ENCODE results near the gene FOXN1.

The FOXN1 gene

DNA sequence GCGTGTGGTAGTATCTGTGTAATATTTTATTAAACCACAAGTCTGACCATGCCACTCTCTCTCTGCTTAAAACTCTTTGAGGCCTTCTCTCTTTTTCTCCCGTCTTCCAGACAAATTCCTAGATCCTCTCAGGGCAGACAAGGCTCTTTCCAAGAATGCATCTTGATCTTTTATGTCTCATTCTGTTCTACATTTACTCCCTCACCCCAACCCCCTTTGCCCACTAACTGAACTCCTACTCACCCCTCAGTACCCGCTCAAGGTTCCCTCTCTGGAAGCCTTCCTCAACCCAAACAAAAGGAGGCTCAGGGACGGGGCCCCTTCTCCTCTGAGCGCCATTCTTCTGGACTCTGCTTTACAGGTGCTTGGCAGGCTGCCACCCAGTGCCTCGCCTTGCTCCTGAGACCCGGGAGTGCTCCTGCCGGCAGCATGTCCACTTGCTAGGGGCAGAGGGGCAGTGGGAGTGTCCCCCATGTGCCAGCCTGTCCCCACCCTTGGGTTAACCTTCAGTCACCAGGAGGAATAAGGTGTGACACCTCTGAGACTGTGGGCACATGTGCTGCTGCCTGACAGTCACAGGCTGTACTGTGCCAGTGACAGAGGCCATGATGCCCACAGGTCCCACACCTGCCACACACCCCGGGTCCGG, 23.5 kb upstream of the FOXN1 start:
- Histone ChIP-seq H3K9me3 (ENCODE audit: severe bottlenecking) (peaks cover 2% of the 10 kb centered on the region), H3K36me3 (no peaks in the 10 kb centered on the region), H3K4me3 (ENCODE audit: low read depth, low read length) (no peak overlapping the region), H3K27me3 (ENCODE audit: insufficient read depth, low read depth, severe bottlenecking) (no peaks in the 10 kb centered on the region), H3K27ac (no peak overlapping the region)
- TF ChIP-seq, protein P1, sequence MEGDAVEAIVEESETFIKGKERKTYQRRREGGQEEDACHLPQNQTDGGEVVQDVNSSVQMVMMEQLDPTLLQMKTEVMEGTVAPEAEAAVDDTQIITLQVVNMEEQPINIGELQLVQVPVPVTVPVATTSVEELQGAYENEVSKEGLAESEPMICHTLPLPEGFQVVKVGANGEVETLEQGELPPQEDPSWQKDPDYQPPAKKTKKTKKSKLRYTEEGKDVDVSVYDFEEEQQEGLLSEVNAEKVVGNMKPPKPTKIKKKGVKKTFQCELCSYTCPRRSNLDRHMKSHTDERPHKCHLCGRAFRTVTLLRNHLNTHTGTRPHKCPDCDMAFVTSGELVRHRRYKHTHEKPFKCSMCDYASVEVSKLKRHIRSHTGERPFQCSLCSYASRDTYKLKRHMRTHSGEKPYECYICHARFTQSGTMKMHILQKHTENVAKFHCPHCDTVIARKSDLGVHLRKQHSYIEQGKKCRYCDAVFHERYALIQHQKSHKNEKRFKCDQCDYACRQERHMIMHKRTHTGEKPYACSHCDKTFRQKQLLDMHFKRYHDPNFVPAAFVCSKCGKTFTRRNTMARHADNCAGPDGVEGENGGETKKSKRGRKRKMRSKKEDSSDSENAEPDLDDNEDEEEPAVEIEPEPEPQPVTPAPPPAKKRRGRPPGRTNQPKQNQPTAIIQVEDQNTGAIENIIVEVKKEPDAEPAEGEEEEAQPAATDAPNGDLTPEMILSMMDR (IDR thresholded peaks at IDR 0.05; ENCODE audit: low read depth, low read length), result no peak
- DNase-seq, result no peak

DNA sequence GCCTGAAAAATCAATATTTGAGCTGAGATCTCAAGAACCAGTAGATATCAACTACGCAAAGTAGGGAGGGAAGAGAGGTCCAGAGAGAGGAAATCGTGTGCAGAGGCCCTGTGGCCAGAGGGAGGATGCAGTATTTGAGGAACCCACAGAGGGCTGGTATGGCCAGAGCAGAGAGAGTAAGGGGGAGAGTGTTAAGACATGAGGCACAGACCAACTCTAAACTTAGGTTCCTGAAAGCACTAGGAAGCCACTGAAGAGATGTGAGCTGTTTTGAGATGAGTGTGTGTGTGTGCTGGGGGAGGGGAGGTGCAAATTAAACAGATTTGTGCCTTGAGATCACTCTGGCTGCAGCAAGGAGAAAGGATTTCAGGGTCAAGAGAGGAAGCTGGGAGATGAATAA, 21.9 kb upstream of the FOXN1 start:
- Histone ChIP-seq H3K9me3 (ENCODE audit: severe bottlenecking) (no peaks in the 10 kb centered on the region), H3K27ac (no peak overlapping the region), H3K27me3 (ENCODE audit: insufficient read depth, low read depth, severe bottlenecking) (no peaks in the 10 kb centered on the region), H3K36me3 (no peaks in the 10 kb centered on the region), H3K4me3 (ENCODE audit: low read depth, low read length) (no peak overlapping the region)
- no peak for DNase-seq
- TF ChIP-seq, protein P1 (IDR thresholded peaks at IDR 0.05; ENCODE audit: low read depth, low read length), result no peak

DNA sequence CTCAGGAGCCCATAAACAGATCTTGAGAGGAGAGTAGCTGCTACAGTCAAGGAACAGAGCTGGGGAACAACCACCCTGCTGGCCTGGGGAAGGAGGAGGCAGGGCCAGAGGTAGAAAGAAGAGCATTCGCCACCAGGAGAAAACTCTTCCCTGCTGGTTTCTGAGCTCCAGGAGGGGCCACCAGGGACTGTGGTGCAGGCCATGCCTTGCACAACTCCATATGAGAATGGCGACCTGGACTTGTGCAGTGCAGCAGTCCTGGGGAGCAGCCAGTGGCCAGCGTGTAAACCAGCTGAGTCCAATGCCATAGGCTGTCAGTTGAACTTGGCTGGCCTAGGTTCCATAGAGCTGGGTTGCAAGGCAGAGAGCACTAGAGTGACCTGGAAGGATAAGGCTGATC, 21.1 kb upstream of the FOXN1 start:
- H3K4me3 ChIP-seq (ENCODE audit: low read depth, low read length), result no peak overlapping the region
- H3K36me3 ChIP-seq, result no peaks in the 10 kb centered on the region
- TF ChIP-seq, protein P1 (IDR thresholded peaks at IDR 0.05; ENCODE audit: low read depth, low read length), result no peak
- DNase-seq, result no peak
- H3K27me3 ChIP-seq (ENCODE audit: insufficient read depth, low read depth, severe bottlenecking), result no peaks in the 10 kb centered on the region
- H3K9me3 ChIP-seq (ENCODE audit: severe bottlenecking), result no peaks in the 10 kb centered on the region
- H3K27ac ChIP-seq, result no peak overlapping the region

DNA sequence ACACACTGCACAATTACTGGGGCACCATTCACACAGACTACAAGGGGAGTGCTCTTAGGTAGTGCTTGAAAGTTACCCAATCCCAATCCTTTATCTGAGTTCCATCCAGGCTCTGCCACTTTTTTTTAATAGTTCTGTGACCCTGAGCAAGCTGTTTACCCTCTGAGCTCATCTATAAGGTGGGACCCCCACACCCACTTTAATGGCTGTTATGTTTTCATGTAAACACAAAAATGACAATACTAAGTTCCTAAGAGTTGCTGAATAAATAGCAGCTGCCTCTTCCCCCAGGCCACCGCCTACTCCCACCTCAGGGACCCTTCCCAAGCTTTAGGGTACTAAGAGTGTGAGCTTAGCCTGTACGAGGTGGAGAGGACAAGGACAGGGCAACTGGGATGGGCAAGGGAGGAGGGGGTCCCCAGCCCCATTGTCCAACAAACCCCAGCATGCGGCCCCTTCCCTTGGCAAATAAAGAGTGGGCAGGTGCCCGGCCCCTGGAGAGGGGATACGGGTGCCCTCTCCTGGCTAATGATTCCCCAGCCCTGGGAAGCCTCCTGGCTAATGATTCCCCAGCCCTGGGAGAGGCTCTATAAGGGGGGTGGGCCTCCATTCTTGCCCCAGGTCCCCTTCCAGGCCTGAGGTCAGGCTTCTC, 18.1 kb upstream of the FOXN1 start:
- TF ChIP-seq, protein P1 (IDR thresholded peaks at IDR 0.05; ENCODE audit: low read depth, low read length), result no peak
- Histone ChIP-seq H3K36me3 (no peaks in the 10 kb centered on the region), H3K27me3 (ENCODE audit: insufficient read depth, low read depth, severe bottlenecking) (no peaks in the 10 kb centered on the region), H3K9me3 (ENCODE audit: severe bottlenecking) (no peaks in the 10 kb centered on the region), H3K27ac (no peak overlapping the region), H3K4me3 (ENCODE audit: low read depth, low read length) (no peak overlapping the region)
- DNase-seq, result no peak

DNA sequence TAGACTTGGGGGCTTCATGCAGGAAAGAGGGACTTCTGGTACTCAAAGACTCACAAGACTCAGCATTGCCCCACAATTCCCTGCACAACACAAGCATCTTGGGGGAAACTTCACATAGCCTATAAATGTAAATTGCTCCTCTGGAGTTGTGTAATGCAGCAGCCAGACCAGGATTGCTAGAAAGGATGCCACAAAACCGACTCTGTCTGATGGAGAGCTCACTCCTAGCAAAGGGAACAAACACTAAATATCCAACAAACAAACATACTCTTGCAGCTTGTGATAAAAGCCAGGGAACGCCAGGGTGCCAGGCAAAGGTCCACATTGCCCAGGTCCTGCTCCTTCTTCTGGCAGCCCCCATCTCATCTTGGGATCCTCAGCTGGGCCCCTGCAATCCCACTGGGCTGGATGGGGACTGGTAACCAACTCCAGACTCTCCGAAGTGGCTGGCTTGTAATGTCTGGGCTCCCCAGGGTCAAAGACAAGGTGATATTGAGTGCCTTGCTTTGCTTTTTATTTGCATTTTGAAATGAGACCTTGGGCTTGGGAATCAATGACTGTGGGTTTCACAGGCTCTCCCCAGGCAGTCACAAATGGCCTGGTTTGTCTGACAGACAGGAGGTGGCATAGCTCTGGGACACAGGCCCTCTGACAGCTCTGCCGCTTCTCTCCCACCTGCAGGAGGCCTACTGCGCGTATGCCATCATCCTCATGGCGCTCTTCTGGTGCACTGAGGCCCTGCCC, 17.4 kb upstream of the FOXN1 start:
- Histone ChIP-seq H3K9me3 (ENCODE audit: severe bottlenecking) (no peaks in the 10 kb centered on the region), H3K27me3 (ENCODE audit: insufficient read depth, low read depth, severe bottlenecking) (no peaks in the 10 kb centered on the region), H3K36me3 (no peaks in the 10 kb centered on the region), H3K4me3 (ENCODE audit: low read depth, low read length) (no peak overlapping the region), H3K27ac (peak overlapping the region; percentile 28; the same call in 1 of the 2 replicates)
- no peak for DNase-seq
- TF ChIP-seq, protein P1 (IDR thresholded peaks at IDR 0.05; ENCODE audit: low read depth, low read length), result no peak
